Measurements from ENCODE around the gene COL23A1. TPM values are rescaled to one million over a fixed set of nuclear protein-coding genes. Genes with fewer than 3 reads are reported as not detected.

COL23A1 gene
- total RNA-seq, 1 experiment from 2014 or later = 0.18 TPM

- CTCF ChIA-PET = no interaction called here
- H3K27me3 ChIP-seq (replicated peaks; ENCODE audit: control insufficient read depth, insufficient read depth, low read length) = no peaks in the 10 kb centered on the region
- H3K9me3 ChIP-seq = no peaks in the 10 kb centered on the region
- POLR2A ChIA-PET = no interaction called here
- Mint-ChIP-seq H3K27ac (ENCODE audit: unreplicated experiment) (no peak overlapping the region), H3K4me1 (ENCODE audit: low read depth, unreplicated experiment) (no peaks in the 10 kb centered on the region), H3K27me3 (ENCODE audit: insufficient read depth, unreplicated experiment) (peaks cover 6% of the 10 kb centered on the region), H3K36me3 (ENCODE audit: insufficient read depth, unreplicated experiment) (no peaks in the 10 kb centered on the region), H3K4me3 (ENCODE audit: unreplicated experiment) (no peak overlapping the region), H3K9me3 (ENCODE audit: unreplicated experiment) (no peaks in the 10 kb centered on the region)
- H3K36me3 ChIP-seq (ENCODE audit: control insufficient read depth, insufficient read depth, low read length) = no peaks in the 10 kb centered on the region
- intact Hi-C loops (cut with micrococcal nuclease; ENCODE audit: unreplicated experiment) = no loop called here
- no TSS peak for BruUV-seq (replicated peaks)
- no peak for DNase-seq
- H3K4me1 ChIP-seq = no peaks in the 10 kb centered on the region
- H3K4me3 ChIP-seq (ENCODE audit: low read depth, low read length) = no peak overlapping the region
- TF ChIP-seq, protein P1, sequence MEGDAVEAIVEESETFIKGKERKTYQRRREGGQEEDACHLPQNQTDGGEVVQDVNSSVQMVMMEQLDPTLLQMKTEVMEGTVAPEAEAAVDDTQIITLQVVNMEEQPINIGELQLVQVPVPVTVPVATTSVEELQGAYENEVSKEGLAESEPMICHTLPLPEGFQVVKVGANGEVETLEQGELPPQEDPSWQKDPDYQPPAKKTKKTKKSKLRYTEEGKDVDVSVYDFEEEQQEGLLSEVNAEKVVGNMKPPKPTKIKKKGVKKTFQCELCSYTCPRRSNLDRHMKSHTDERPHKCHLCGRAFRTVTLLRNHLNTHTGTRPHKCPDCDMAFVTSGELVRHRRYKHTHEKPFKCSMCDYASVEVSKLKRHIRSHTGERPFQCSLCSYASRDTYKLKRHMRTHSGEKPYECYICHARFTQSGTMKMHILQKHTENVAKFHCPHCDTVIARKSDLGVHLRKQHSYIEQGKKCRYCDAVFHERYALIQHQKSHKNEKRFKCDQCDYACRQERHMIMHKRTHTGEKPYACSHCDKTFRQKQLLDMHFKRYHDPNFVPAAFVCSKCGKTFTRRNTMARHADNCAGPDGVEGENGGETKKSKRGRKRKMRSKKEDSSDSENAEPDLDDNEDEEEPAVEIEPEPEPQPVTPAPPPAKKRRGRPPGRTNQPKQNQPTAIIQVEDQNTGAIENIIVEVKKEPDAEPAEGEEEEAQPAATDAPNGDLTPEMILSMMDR (IDR thresholded peaks at IDR 0.05; ENCODE audit: insufficient read depth in 1 of 2, low read depth in 1 of 2, low read length in 1 of 2, severe bottlenecking in 1 of 2, unreplicated experiment in 1 of 2) = no peak
Measured at GRCh38 chr5:178418471-178419010, 171.7 kb downstream of the COL23A1 start.

DNA sequence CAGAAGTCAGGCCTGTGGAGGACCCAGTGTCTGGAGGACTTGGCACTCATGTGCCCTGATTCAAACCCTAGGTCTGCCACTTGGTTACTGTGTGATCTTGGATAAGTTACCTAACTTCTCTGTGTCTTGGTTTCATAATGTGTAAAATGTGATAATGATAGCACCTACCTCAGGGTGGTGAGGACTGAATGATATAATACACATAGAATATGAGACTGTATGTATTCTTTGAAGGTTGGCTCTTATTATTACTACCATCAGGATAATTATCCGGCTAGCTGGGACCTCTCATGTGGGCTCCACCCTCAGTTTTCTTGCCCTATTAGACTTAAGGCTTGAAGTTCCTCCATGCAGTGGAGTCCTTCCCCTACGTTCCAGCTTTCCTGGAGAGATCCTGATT is 172.2 kb downstream of the COL23A1 start:
- no TSS peak for BruUV-seq (replicated peaks)
- Mint-ChIP-seq H3K4me1 (ENCODE audit: low read depth, unreplicated experiment) (no peaks in the 10 kb centered on the region), H3K4me3 (ENCODE audit: unreplicated experiment) (no peak overlapping the region), H3K36me3 (ENCODE audit: insufficient read depth, unreplicated experiment) (no peaks in the 10 kb centered on the region), H3K27me3 (ENCODE audit: insufficient read depth, unreplicated experiment) (peaks cover 6% of the 10 kb centered on the region), H3K9me3 (ENCODE audit: unreplicated experiment) (no peaks in the 10 kb centered on the region), H3K27ac (ENCODE audit: unreplicated experiment) (no peak overlapping the region)
- TF ChIP-seq, protein P1 (IDR thresholded peaks at IDR 0.05; ENCODE audit: insufficient read depth in 1 of 2, low read depth in 1 of 2, low read length in 1 of 2, severe bottlenecking in 1 of 2, unreplicated experiment in 1 of 2) = no peak
- H3K9me3 ChIP-seq = no peaks in the 10 kb centered on the region
- no peak overlapping the region for H3K4me3 ChIP-seq (ENCODE audit: low read depth, low read length)
- POLR2A ChIA-PET = no interaction called here
- CTCF ChIA-PET = no interaction called here
- intact Hi-C loops (cut with micrococcal nuclease; ENCODE audit: unreplicated experiment) = no loop called here
- DNase-seq = no peak
- H3K4me1 ChIP-seq = no peaks in the 10 kb centered on the region
- H3K27me3 ChIP-seq (replicated peaks; ENCODE audit: control insufficient read depth, insufficient read depth, low read length) = no peaks in the 10 kb centered on the region
- H3K36me3 ChIP-seq (ENCODE audit: control insufficient read depth, insufficient read depth, low read length) = no peaks in the 10 kb centered on the region

DNA sequence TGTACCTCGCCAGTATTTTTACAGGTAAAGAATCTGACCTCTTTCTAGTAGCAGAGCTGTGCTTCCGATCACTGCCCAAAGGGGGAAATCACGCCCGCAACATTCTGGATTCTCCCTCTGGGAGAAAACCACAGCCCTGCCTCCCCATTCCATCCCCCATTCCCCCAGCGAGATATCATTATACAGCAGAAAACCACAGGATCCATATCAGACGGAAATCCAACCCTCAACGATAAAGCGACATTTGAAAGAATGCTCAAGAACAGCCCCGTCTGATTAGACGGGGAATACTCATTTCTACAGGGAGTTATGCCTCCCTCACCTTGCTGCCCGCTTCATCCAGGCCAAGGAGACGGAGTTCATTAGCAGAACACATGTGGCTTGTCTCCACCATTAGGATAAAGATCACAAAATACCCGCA is 172.8 kb downstream of the COL23A1 start:
- no peak overlapping the region for H3K4me3 ChIP-seq (ENCODE audit: low read depth, low read length)
- H3K27ac Mint-ChIP-seq (ENCODE audit: unreplicated experiment) = no peak overlapping the region
- H3K36me3 ChIP-seq (ENCODE audit: control insufficient read depth, insufficient read depth, low read length) = no peaks in the 10 kb centered on the region
- DNase-seq = no peak
- H3K27me3 Mint-ChIP-seq (ENCODE audit: insufficient read depth, unreplicated experiment) = peaks cover 6% of the 10 kb centered on the region
- H3K36me3 Mint-ChIP-seq (ENCODE audit: insufficient read depth, unreplicated experiment) = no peaks in the 10 kb centered on the region
- TF ChIP-seq, protein P1 (IDR thresholded peaks at IDR 0.05; ENCODE audit: insufficient read depth in 1 of 2, low read depth in 1 of 2, low read length in 1 of 2, severe bottlenecking in 1 of 2, unreplicated experiment in 1 of 2) = no peak
- intact Hi-C loops (cut with micrococcal nuclease; ENCODE audit: unreplicated experiment) = no loop called here
- H3K9me3 Mint-ChIP-seq (ENCODE audit: unreplicated experiment) = no peaks in the 10 kb centered on the region
- no peaks in the 10 kb centered on the region for H3K4me1 Mint-ChIP-seq (ENCODE audit: low read depth, unreplicated experiment)
- no peaks in the 10 kb centered on the region for H3K9me3 ChIP-seq
- H3K4me3 Mint-ChIP-seq (ENCODE audit: unreplicated experiment) = no peak overlapping the region
- ChIA-PET CTCF (no interaction called here), POLR2A (no interaction called here)
- no peaks in the 10 kb centered on the region for H3K27me3 ChIP-seq (replicated peaks; ENCODE audit: control insufficient read depth, insufficient read depth, low read length)
- no TSS peak for BruUV-seq (replicated peaks)
- H3K4me1 ChIP-seq = no peaks in the 10 kb centered on the region

Data from Caco-2 (cell line).